Heart right ventricle (tissue), 16 donors: Measurements from ENCODE around the gene ZXDC. TPM values are rescaled to one million over a fixed set of nuclear protein-coding genes. Genes with fewer than 3 reads are reported as not detected.

Source experiments
- ATAC-seq, 8 donors: fragments of 200-7000 bp; cut with Tn5 transposase; one replicate each; pipeline ENCODE4 v1.9.1; 2020; ENCODE audit warnings: mild to moderate bottlenecking in 8 of 8, moderate library complexity in 8 of 8, moderate number of reproducible peaks in 1 of 8
- DNase-seq, 2 donors: peaks; one replicate each; pipeline ENCODE4 v3.0.0-alpha.2; 2020
- H3K27ac ChIP-seq, 10 donors: fragments of 200-600 bp; sonication (generic) in 2 of 10; one replicate each; pipeline versions ENCODE4 v1.5.0 to v1.8.0; 2020 to 2022; ENCODE audit warnings: mild to moderate bottlenecking in 3 of 10
- H3K27me3 ChIP-seq, 7 donors: fragments of 200-600 bp; one replicate each; pipeline ENCODE4 v1.8.0; 2021 to 2022; ENCODE audit warnings: mild to moderate bottlenecking in 2 of 7
- H3K36me3 ChIP-seq, 9 donors: fragments of 200-600 bp; sonication (generic) in 1 of 9; one replicate each; pipeline versions ENCODE4 v1.5.0 to v1.8.0; 2020 to 2022; ENCODE audit warnings: mild to moderate bottlenecking in 2 of 9
- H3K4me1 ChIP-seq, 9 donors: fragments of 200-600 bp; sonication (generic) in 1 of 9; one replicate each; pipeline versions ENCODE4 v1.5.0 to v1.8.0; 2020 to 2022; ENCODE audit warnings: mild to moderate bottlenecking in 4 of 9
- H3K4me3 ChIP-seq, 10 donors: fragments of 200-600 bp; sonication (generic) in 2 of 10; one replicate each; pipeline versions ENCODE4 v1.5.0 to v1.8.0; 2020 to 2022; ENCODE audit warnings: mild to moderate bottlenecking in 7 of 10, moderate library complexity in 2 of 10
- H3K9me3 ChIP-seq, 11 donors: fragments of 200-600 bp in 10 of 11; sonication (generic) in 2 of 11; one replicate each; pipeline versions ENCODE4 v1.5.0 to v1.8.0; 2013 to 2022; ENCODE audit warnings: mild to moderate bottlenecking in 2 of 11, control low read depth in 1 of 11, moderate library complexity in 1 of 11
- WGBS, 2 donors: extraction: QIAGEN DNeasy Blood & Tissue Kit; methylation state at CpG; one replicate each; pipeline ENCODE4 v1.1.7; 2013; ENCODE audit warnings: inconsistent platforms in 1 of 2; 5-methylcytosine and 5-hydroxymethylcytosine counted together
- intact Hi-C, 10 donors: fragments of 100-400 bp; cut with DNase I; formaldehyde crosslinking; loops; one replicate each; pipeline versions ENCODE4 v1.11.1 to v1.14.2; 2022
- polyA plus RNA-seq, 2 donors: library from polyadenylated mRNA; stranded (reverse); fragments of 200-250 nt; gene quantifications; one replicate each; pipeline ENCODE4 v1.2.3, GENCODE V29; 2013
- total RNA-seq, 10 donors: library from RNA; stranded (reverse); fragmentation: NEBNext Ultra II Directional in 3 of 10; extraction: Animal tissue kit (Norgen Biotek cat#: 25700) in 3 of 10; gene quantifications; one replicate each; pipeline versions ENCODE4 v1.2.1 to v1.2.4, GENCODE V29; 2021 to 2023
- TF ChIP-seq, protein P1 (sequence below), 9 donors: fragments of 200-600 bp; sonication (generic) in 2 of 9; IDR thresholded peaks; one replicate each; pipeline versions ENCODE4 v1.5.0 to v1.8.0; 2021 to 2022; ENCODE audit warnings: antibody characterized with exemption in 9 of 9, mild to moderate bottlenecking in 5 of 9, moderate library complexity in 1 of 9
- donor health status: Arrhythmogenic right ventricular cardiomyopathy.
- donor health status: ischemic (EF 13 %, LVEDD 7.1; RV severe dilation, severe dysfunction).
- donor health status: healthy with polysubstance abuse.
- donor health status: DM: no; HTN: yes; CAD: no.
- donor health status: DM: no; HTN: no; CAD: no.
- donor health status: ischemic (EF 25% LVEDD 6.9; RV normal size, moderate dysfunction).
- donor health status: ischemic (EF 25% LVEDD 5.7; RV mildly dilated, moderate dysfunction).
- donor health status: healthy.
- donor health status: DM: yes; HTN: yes; CAD: no.
- donor health status: Ischemic cardiomyopathy.
- donor health status: ischemic (EF 35%, LVEDD 5.7; RV mildly dilated, moderate dysfunction).
- donor health status: nonischemic (EF 11% LVEDD 7.7; RV severe dilation, severe dysfunction).
- donor health status: DM: yes; HTN: yes; CAD: no.
- donor health status: PGD.
- donor health status: ischemic (EF 29% LVEDD 5.4; RV normal size, mild dysfunction).
- donor health status: nonischemic (EF 23%, LVEDD 6.1; RV moderate dilation, normal function).

ZXDC gene
- total and polyA plus RNA-seq, 12 donors, result 6.6 to 25.4 (median 19.4) TPM

DNA sequence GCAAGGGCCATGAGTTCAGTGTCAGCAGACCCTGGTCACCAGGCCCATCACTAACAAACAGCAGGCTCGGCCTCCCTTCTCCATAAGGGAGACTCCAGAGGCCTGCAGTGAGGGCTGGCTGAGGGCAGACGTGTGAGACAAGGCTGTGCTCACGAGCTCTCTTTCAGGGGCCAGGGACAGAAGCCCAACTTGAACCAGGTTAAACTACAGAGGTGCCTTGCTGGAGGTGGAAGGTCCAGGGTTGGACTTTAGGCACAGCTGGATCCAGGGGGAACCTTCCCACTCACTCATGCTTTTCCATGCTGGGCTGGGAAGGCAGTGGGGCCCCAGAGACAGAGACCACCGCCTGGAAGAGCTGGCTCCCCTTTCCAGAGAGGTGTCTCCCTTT lies 62.0 kb downstream of the ZXDC start:
- H3K9me3 ChIP-seq, result no peaks in the 10 kb centered on the region
- 68 to 74% methylated on average over 4 of the region's 4 CpGs for WGBS, 2 donors
- no peaks in the 10 kb centered on the region for H3K36me3 ChIP-seq
- TF ChIP-seq, protein P1, sequence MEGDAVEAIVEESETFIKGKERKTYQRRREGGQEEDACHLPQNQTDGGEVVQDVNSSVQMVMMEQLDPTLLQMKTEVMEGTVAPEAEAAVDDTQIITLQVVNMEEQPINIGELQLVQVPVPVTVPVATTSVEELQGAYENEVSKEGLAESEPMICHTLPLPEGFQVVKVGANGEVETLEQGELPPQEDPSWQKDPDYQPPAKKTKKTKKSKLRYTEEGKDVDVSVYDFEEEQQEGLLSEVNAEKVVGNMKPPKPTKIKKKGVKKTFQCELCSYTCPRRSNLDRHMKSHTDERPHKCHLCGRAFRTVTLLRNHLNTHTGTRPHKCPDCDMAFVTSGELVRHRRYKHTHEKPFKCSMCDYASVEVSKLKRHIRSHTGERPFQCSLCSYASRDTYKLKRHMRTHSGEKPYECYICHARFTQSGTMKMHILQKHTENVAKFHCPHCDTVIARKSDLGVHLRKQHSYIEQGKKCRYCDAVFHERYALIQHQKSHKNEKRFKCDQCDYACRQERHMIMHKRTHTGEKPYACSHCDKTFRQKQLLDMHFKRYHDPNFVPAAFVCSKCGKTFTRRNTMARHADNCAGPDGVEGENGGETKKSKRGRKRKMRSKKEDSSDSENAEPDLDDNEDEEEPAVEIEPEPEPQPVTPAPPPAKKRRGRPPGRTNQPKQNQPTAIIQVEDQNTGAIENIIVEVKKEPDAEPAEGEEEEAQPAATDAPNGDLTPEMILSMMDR (IDR thresholded peaks at IDR 0.05), result no peak
- no peaks in the 10 kb centered on the region for H3K4me1 ChIP-seq
- intact Hi-C loops, result no loop called here
- H3K27ac ChIP-seq, result no peak overlapping the region
- ATAC-seq (no peak), DNase-seq (no peak)
- H3K27me3 ChIP-seq, result peaks cover 0 to 56% (median 49%) of the 10 kb centered on the region in 7 donors
- no peak overlapping the region for H3K4me3 ChIP-seq

DNA sequence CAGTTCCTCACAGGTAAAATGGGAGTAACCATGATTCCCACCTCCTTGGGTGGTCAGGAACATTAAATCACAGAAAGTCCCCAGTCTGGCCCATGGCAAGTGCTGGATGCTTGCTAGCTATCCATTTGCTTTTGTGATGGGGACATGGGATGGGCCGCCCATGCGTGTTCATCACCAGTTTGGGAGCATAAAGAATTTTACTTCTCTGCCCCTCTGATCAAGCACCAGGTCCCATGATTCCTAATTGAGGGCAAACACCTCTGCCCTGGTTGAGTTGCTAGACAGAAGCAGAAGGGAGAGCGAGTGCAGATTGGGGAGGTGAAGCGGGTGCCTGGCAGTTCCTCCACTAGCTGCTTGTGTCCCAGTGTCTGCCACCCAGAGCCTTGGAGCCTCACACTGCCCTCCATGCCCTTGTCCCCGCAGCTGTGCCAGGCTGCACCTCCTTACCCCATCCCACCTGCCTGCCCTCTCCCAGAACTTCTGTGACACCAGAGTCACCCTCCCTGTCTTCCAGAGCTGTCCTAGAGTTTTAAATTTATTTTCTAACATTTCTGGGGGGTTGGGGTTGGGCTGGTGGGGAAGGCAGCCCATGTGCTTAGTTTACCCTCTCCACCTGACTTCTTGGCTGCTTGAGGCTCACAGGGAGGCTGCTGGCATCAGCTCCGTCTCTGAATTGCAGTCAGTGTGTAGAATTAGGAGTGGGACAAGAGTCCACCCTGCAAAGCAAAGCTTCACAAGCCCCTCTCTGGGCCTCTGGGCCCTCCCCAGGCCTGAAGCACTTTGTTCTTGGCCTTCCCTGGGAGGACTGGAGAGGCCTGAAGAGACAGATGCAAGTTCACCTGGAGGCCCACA lies 62.6 kb downstream of the ZXDC start:
- Histone ChIP-seq H3K9me3 (no peaks in the 10 kb centered on the region), H3K4me1 (no peaks in the 10 kb centered on the region), H3K36me3 (no peaks in the 10 kb centered on the region), H3K27me3 (peaks cover 0 to 53% (median 44%) of the 10 kb centered on the region in 7 donors), H3K4me3 (no peak overlapping the region), H3K27ac (no peak overlapping the region)
- DNase-seq (no peak), ATAC-seq (no peak)
- TF ChIP-seq, protein P1 (IDR thresholded peaks at IDR 0.05), result no peak
- intact Hi-C loops, result no loop called here
- WGBS, 2 donors, result 88 to 90% methylated on average over 6 of the region's 6 CpGs

DNA sequence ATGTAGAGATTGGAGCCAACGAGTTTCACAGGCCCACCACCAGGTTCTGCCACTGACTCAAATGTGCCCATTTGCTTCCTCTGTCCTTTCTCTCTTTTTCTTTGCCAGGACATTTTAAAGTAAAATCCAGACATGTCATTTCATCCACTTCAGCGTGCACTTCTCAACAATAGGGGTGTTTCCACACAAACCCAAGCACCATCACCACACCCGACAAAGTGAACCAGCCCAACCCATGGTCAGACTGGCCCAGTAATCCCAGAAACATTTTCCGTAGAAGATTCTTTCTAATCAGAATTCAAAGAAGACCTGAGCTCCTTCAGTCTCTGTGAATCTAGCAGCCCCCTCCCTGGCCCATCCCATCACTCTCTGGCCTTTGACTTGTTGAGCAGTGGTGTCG lies 67.6 kb downstream of the ZXDC start:
- no peak overlapping the region for H3K4me3 ChIP-seq
- H3K27ac ChIP-seq, result no peak overlapping the region
- TF ChIP-seq, protein P1 (IDR thresholded peaks at IDR 0.05), result no peak
- DNase-seq (no peak), ATAC-seq (no peak)
- no peaks in the 10 kb centered on the region for H3K36me3 ChIP-seq
- no peaks in the 10 kb centered on the region for H3K4me1 ChIP-seq
- H3K9me3 ChIP-seq, result no peaks in the 10 kb centered on the region
- H3K27me3 ChIP-seq, result peaks cover 0 to 23% (median 8%) of the 10 kb centered on the region in 7 donors
- intact Hi-C loops, result no loop called here
- WGBS, 2 donors, result 78 to 89% methylated on average over 5 of the region's 5 CpGs

- Histone ChIP-seq H3K27me3 (peaks cover 0 to 23% (median 7%) of the 10 kb centered on the region in 7 donors), H3K9me3 (no peaks in the 10 kb centered on the region), H3K4me1 (no peaks in the 10 kb centered on the region), H3K27ac (no peak overlapping the region), H3K4me3 (no peak overlapping the region), H3K36me3 (no peaks in the 10 kb centered on the region)
- ATAC-seq, result no peak
- TF ChIP-seq, protein P1 (IDR thresholded peaks at IDR 0.05), result no peak
- intact Hi-C loops, result no loop called here
- 82 to 87% methylated on average over 5 of the region's 5 CpGs for WGBS, 2 donors
- no peak for DNase-seq
Observed at GRCh38 chr3:126407412-126408044, 68.2 kb downstream of the ZXDC start.
